HL-60 (cell line): ENCODE results near the gene TMCO4.
A peak's percentile ranks its signal among the peaks of the same experiment; 100 is the strongest.

Experiments
- DNase-seq, 2 experiments: peaks; one replicate each; pipeline ENCODE4 v3.0.0-alpha.2; 2010 to 2020; ENCODE audit warnings: low read depth in 1 of 2, low spot score in 1 of 2
- H3K27ac ChIP-seq: fragments of 250-450 bp; sonication (Bioruptor Pico); replicated peaks from 2 replicates; pipeline ENCODE4 v1.5.1; 2020; ENCODE audit warnings: mild to moderate bottlenecking, moderate library complexity
- H3K27me3 ChIP-seq: fragments of 250-450 bp; sonication (Bioruptor Pico); 2 replicates; pipeline ENCODE4 v1.5.1; 2021; ENCODE audit warnings: mild to moderate bottlenecking, moderate library complexity; ENCODE audit not compliant: insufficient read depth, poor library complexity, severe bottlenecking
- H3K4me3 ChIP-seq: replicated peaks from 2 replicates; pipeline ENCODE4 v1.5.1; 2011; ENCODE audit warnings: mild to moderate bottlenecking, control low read depth, low read length; ENCODE audit not compliant: insufficient read depth
- GABPA ChIP-seq: IDR thresholded peaks from 2 replicates; pipeline ENCODE4 v1.6.1; 2012; ENCODE audit warnings: low read depth
- POLR2AphosphoS5 ChIP-seq: IDR thresholded peaks from 2 replicates; pipeline ENCODE4 v1.6.1; 2012; ENCODE audit warnings: low read depth
- SPI1 ChIP-seq: IDR thresholded peaks from 2 replicates; pipeline ENCODE4 v1.6.1; 2012; ENCODE audit warnings: low read depth, mild to moderate bottlenecking, borderline replicate concordance
- TF ChIP-seq, protein P1 (sequence below): IDR thresholded peaks from 2 replicates; pipeline ENCODE4 v1.6.1; 2012; ENCODE audit warnings: low read depth; ENCODE audit not compliant: insufficient replicate concordance
- TF ChIP-seq, protein P2 (sequence below): IDR thresholded peaks from one replicate; pipeline ENCODE4 v1.5.1; 2011; ENCODE audit warnings: low read length, control low read depth, inconsistent platforms; ENCODE audit not compliant: insufficient read depth

The TMCO4 gene

DNA sequence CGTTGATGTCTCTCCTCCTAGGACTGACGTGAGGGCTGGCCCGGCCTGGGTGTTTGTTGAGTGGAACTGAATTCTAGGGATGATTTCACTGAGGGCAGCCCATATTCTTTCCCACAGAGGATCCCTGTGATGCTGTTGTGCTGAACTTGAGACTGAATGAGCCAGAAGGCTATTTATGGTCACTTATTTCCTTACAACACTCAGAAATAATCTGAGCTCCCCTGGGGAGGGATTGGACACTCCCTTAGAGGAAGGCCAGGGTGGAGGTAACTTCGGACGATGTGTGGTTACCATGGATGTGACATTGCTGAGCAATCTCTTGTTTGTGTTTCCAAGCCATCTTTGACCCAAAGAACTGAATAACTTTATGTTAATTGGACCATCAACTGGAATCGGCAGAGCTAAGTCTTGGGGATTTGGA lies 5.1 kb upstream of the TMCO4 start:
- H3K4me3 ChIP-seq = no peak overlapping the region
- H3K27me3 ChIP-seq = peaks cover 4% of the 10 kb centered on the region
- H3K27ac ChIP-seq = no peak overlapping the region
- DNase-seq = no peak
- TF ChIP-seq SPI1 (no peak), POLR2AphosphoS5 (no peak), GABPA (no peak)
- TF ChIP-seq, protein P1, sequence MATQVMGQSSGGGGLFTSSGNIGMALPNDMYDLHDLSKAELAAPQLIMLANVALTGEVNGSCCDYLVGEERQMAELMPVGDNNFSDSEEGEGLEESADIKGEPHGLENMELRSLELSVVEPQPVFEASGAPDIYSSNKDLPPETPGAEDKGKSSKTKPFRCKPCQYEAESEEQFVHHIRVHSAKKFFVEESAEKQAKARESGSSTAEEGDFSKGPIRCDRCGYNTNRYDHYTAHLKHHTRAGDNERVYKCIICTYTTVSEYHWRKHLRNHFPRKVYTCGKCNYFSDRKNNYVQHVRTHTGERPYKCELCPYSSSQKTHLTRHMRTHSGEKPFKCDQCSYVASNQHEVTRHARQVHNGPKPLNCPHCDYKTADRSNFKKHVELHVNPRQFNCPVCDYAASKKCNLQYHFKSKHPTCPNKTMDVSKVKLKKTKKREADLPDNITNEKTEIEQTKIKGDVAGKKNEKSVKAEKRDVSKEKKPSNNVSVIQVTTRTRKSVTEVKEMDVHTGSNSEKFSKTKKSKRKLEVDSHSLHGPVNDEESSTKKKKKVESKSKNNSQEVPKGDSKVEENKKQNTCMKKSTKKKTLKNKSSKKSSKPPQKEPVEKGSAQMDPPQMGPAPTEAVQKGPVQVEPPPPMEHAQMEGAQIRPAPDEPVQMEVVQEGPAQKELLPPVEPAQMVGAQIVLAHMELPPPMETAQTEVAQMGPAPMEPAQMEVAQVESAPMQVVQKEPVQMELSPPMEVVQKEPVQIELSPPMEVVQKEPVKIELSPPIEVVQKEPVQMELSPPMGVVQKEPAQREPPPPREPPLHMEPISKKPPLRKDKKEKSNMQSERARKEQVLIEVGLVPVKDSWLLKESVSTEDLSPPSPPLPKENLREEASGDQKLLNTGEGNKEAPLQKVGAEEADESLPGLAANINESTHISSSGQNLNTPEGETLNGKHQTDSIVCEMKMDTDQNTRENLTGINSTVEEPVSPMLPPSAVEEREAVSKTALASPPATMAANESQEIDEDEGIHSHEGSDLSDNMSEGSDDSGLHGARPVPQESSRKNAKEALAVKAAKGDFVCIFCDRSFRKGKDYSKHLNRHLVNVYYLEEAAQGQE = no peak
- TF ChIP-seq, protein P2, sequence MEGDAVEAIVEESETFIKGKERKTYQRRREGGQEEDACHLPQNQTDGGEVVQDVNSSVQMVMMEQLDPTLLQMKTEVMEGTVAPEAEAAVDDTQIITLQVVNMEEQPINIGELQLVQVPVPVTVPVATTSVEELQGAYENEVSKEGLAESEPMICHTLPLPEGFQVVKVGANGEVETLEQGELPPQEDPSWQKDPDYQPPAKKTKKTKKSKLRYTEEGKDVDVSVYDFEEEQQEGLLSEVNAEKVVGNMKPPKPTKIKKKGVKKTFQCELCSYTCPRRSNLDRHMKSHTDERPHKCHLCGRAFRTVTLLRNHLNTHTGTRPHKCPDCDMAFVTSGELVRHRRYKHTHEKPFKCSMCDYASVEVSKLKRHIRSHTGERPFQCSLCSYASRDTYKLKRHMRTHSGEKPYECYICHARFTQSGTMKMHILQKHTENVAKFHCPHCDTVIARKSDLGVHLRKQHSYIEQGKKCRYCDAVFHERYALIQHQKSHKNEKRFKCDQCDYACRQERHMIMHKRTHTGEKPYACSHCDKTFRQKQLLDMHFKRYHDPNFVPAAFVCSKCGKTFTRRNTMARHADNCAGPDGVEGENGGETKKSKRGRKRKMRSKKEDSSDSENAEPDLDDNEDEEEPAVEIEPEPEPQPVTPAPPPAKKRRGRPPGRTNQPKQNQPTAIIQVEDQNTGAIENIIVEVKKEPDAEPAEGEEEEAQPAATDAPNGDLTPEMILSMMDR = no peak

- Histone ChIP-seq H3K4me3 (no peak overlapping the region), H3K27me3 (peaks cover 12% of the 10 kb centered on the region), H3K27ac (no peak overlapping the region)
- no peak for TF ChIP-seq GABPA
- TF ChIP-seq, protein P1 = no peak
- TF ChIP-seq, protein P2 = no peak
- TF ChIP-seq POLR2AphosphoS5 = no peak
- TF ChIP-seq SPI1 = no peak
- no peak for DNase-seq
These were observed 2.6 kb upstream of the TMCO4 start for GRCh38 chr1:19802269-19802668.

- Histone ChIP-seq H3K4me3 (peak overlapping the region; percentile 40), H3K27me3 (peaks cover 12% of the 10 kb centered on the region), H3K27ac (no peak overlapping the region)
- DNase-seq = peak in 1 of 2 experiments; percentile 20
- TF ChIP-seq, protein P2 = no peak
- no peak for TF ChIP-seq SPI1
- no peak for TF ChIP-seq GABPA
- no peak for TF ChIP-seq POLR2AphosphoS5
- TF ChIP-seq, protein P1 = no peak
These were observed 524 bp upstream of the TMCO4 start for GRCh38 chr1:19800076-19800804.
